Measurements from ENCODE around the gene GRIA1.
"Not testable (repeated sequence)": the region's sequence is repeated elsewhere in the genome, so short reads cannot be mapped to it uniquely, and the experiment has no call there.

The GRIA1 gene

GRCh38 chr5:153713943-153714342 lies 223.5 kb downstream of the GRIA1 start:
- no peak for DNase-seq (ENCODE audit: low spot score)
- in situ Hi-C loops (cut with MboI; ENCODE audit: low pct_unique_long_range_greater_than_20kb, low sequenced_read_pairs, unreplicated experiment), result no loop called here
- no peak for TF ChIP-seq CTCF (IDR thresholded peaks at IDR 0.05; ENCODE audit: extremely low read depth, insufficient read depth, missing control alignments)

- TF ChIP-seq CTCF (IDR thresholded peaks at IDR 0.05; ENCODE audit: extremely low read depth, insufficient read depth, missing control alignments), result no peak
- no peak for DNase-seq (ENCODE audit: low spot score)
- in situ Hi-C loops (cut with MboI; ENCODE audit: low pct_unique_long_range_greater_than_20kb, low sequenced_read_pairs, unreplicated experiment), result no loop called here
Observed at GRCh38 chr5:153714798-153715197, 224.3 kb downstream of the GRIA1 start.

- no peak for DNase-seq (ENCODE audit: low spot score)
- in situ Hi-C loops (cut with MboI; ENCODE audit: low pct_unique_long_range_greater_than_20kb, low sequenced_read_pairs, unreplicated experiment), result no loop called here
- no peak for TF ChIP-seq CTCF (IDR thresholded peaks at IDR 0.05; ENCODE audit: extremely low read depth, insufficient read depth, missing control alignments)
Observed at GRCh38 chr5:153717287-153717686, 226.8 kb downstream of the GRIA1 start.

- in situ Hi-C loops (cut with MboI; ENCODE audit: low pct_unique_long_range_greater_than_20kb, low sequenced_read_pairs, unreplicated experiment), result no loop called here
- DNase-seq (ENCODE audit: low spot score), result no peak
- TF ChIP-seq CTCF (IDR thresholded peaks at IDR 0.05; ENCODE audit: extremely low read depth, insufficient read depth, missing control alignments), result no peak
Observed at GRCh38 chr5:153718713-153719112, 228.2 kb downstream of the GRIA1 start.

GRCh38 chr5:153719324-153719723 lies 228.9 kb downstream of the GRIA1 start:
- no peak for TF ChIP-seq CTCF (IDR thresholded peaks at IDR 0.05; ENCODE audit: extremely low read depth, insufficient read depth, missing control alignments)
- DNase-seq (ENCODE audit: low spot score), result no peak
- in situ Hi-C loops (cut with MboI; ENCODE audit: low pct_unique_long_range_greater_than_20kb, low sequenced_read_pairs, unreplicated experiment), result no loop called here

- in situ Hi-C loops (cut with MboI; ENCODE audit: low pct_unique_long_range_greater_than_20kb, low sequenced_read_pairs, unreplicated experiment); DNase-seq (ENCODE audit: low spot score): not testable (repeated sequence)
Observed at GRCh38 chr5:153723022-153723610, 232.6 kb downstream of the GRIA1 start.

- in situ Hi-C loops (cut with MboI; ENCODE audit: low pct_unique_long_range_greater_than_20kb, low sequenced_read_pairs, unreplicated experiment), result no loop called here
- no peak for DNase-seq (ENCODE audit: low spot score)
- TF ChIP-seq CTCF (IDR thresholded peaks at IDR 0.05; ENCODE audit: extremely low read depth, insufficient read depth, missing control alignments), result no peak
Observed at GRCh38 chr5:153742060-153742459, 251.6 kb downstream of the GRIA1 start.
